ENCODE data around the gene PHACTR3. TPM values are rescaled to one million over a fixed set of nuclear protein-coding genes. Genes with fewer than 3 reads are reported as not detected.

Gene PHACTR3
- polyA plus RNA-seq, 2 of the 4 experiments (the other 2 are of a cell fraction), result not detected

- FAIRE-seq, result no peak
- ChIA-PET CTCF (interaction anchor here (0.7 to 1.6 kb wide), 2 partner anchors 27 to 40 kb away, joined by 3 to 5 read pairs; no protein-coding TSS in a partner anchor), POLR2A (no interaction called here)
- no peaks in the 10 kb centered on the region for H3K9me3 ChIP-seq
- no peak for DNase-seq (ENCODE audit: low read depth in 1 of 2, low spot score in 1 of 2)
- H3K4me2 ChIP-seq, result no peak overlapping the region
- no peak overlapping the region for H3K4me3 ChIP-seq
- H3K27ac ChIP-seq, result no peak overlapping the region
- TF ChIP-seq RCOR1 (IDR thresholded peaks at IDR 0.05; ENCODE audit: low read depth, low read length) (no peak), MYC (IDR thresholded peaks at IDR 0.05; ENCODE audit: borderline replicate concordance, low read length) (no peak), CBX8 (IDR thresholded peaks at IDR 0.05) (no peak), EHF (CRISPR knock-in tag; IDR thresholded peaks at IDR 0.05) (no peak), HOXB5 (CRISPR knock-in tag; IDR thresholded peaks at IDR 0.05) (no peak), HES2 (IDR thresholded peaks at IDR 0.05) (no peak), MAFK (IDR thresholded peaks at IDR 0.05; ENCODE audit: partially characterized antibody) (no peak), POLR2A (IDR thresholded peaks at IDR 0.05; ENCODE audit: low read length) (no peak), NPAS2 (CRISPR knock-in tag; IDR thresholded peaks at IDR 0.05; ENCODE audit: borderline replicate concordance) (no peak), GATA3 (IDR thresholded peaks at IDR 0.05; ENCODE audit: borderline replicate concordance) (no peak), ZSCAN20 (CRISPR knock-in tag; IDR thresholded peaks at IDR 0.05) (no peak), MAX (IDR thresholded peaks at IDR 0.05) (no peak)
- TF ChIP-seq, protein P1, sequence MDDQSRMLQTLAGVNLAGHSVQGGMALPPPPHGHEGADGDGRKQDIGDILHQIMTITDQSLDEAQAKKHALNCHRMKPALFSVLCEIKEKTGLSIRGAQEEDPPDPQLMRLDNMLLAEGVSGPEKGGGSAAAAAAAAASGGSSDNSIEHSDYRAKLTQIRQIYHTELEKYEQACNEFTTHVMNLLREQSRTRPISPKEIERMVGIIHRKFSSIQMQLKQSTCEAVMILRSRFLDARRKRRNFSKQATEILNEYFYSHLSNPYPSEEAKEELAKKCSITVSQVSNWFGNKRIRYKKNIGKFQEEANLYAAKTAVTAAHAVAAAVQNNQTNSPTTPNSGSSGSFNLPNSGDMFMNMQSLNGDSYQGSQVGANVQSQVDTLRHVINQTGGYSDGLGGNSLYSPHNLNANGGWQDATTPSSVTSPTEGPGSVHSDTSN (IDR thresholded peaks at IDR 0.05), result no peak
- no peak for ATAC-seq
- 36% methylated on average over 9 of the region's 9 CpGs for WGBS (ENCODE audit: missing lambda C conversion rate)
- no peaks in the 10 kb centered on the region for H3K4me1 ChIP-seq
Measured at GRCh38 chr20:59823030-59823423, 218.7 kb downstream of the PHACTR3 start.

- H3K27ac ChIP-seq, result no peak overlapping the region
- 48% methylated on average over 6 of the region's 8 CpGs for WGBS (ENCODE audit: missing lambda C conversion rate)
- FAIRE-seq (no peak), DNase-seq (ENCODE audit: low read depth in 1 of 2, low spot score in 1 of 2) (no peak), ATAC-seq (no peak)
- H3K4me3 ChIP-seq, result no peak overlapping the region
- TF ChIP-seq POLR2A (IDR thresholded peaks at IDR 0.05; ENCODE audit: low read length), result no peak
- no peak for TF ChIP-seq CBX2 (IDR thresholded peaks at IDR 0.05; ENCODE audit: borderline replicate concordance, low read depth)
- TF ChIP-seq MAX (IDR thresholded peaks at IDR 0.05), result no peak
- TF ChIP-seq, protein P2, sequence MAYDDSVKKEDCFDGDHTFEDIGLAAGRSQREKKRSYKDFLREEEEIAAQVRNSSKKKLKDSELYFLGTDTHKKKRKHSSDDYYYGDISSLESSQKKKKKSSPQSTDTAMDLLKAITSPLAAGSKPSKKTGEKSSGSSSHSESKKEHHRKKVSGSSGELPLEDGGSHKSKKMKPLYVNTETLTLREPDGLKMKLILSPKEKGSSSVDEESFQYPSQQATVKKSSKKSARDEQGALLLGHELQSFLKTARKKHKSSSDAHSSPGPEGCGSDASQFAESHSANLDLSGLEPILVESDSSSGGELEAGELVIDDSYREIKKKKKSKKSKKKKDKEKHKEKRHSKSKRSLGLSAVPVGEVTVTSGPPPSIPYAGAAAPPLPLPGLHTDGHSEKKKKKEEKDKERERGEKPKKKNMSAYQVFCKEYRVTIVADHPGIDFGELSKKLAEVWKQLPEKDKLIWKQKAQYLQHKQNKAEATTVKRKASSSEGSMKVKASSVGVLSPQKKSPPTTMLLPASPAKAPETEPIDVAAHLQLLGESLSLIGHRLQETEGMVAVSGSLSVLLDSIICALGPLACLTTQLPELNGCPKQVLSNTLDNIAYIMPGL (CRISPR knock-in tag; IDR thresholded peaks at IDR 0.05; ENCODE audit: borderline replicate concordance), result no peak
- no peak for TF ChIP-seq FOXS1 (CRISPR knock-in tag; IDR thresholded peaks at IDR 0.05)
- no peak for TF ChIP-seq JUN (IDR thresholded peaks at IDR 0.05)
- TF ChIP-seq RNF2 (IDR thresholded peaks at IDR 0.05; ENCODE audit: borderline replicate concordance, low read depth), result no peak
- no peak for TF ChIP-seq TP53 (CRISPR knock-in tag; IDR thresholded peaks at IDR 0.05)
- TF ChIP-seq RCOR1 (IDR thresholded peaks at IDR 0.05; ENCODE audit: low read depth, low read length), result no peak
- TF ChIP-seq ESRRA (IDR thresholded peaks at IDR 0.05; ENCODE audit: borderline replicate concordance, low read length), result no peak
- no peak for TF ChIP-seq E2F6 (IDR thresholded peaks at IDR 0.05; ENCODE audit: borderline replicate concordance, low read depth)
- TF ChIP-seq RFX5 (IDR thresholded peaks at IDR 0.05), result no peak
- no peak for TF ChIP-seq PHF8 (IDR thresholded peaks at IDR 0.05; ENCODE audit: borderline replicate concordance, low read depth)
- TF ChIP-seq CEBPB (IDR thresholded peaks at IDR 0.05), result no peak
- TF ChIP-seq KDM5A (IDR thresholded peaks at IDR 0.05), result no peak
- CTCF ChIA-PET, result interaction anchor here (0.9 to 2.0 kb wide), 2 partner anchors 16 to 27 kb away, joined by 4 to 5 read pairs; no protein-coding TSS in a partner anchor
- no peak overlapping the region for H3K4me2 ChIP-seq
- POLR2A ChIA-PET, result no interaction called here
- H3K9me3 ChIP-seq, result no peaks in the 10 kb centered on the region
- H3K4me1 ChIP-seq, result no peaks in the 10 kb centered on the region
Measured at GRCh38 chr20:59823491-59824259, 219.3 kb downstream of the PHACTR3 start.

All from A549 (cell line).